Activated naive CD4-positive, alpha-beta T cell treated with anti-CD3 and anti-CD28 coated beads for 36 hours (primary cell): Measurements from ENCODE around the gene UCK2. TPM values are rescaled to one million over a fixed set of nuclear protein-coding genes. Genes with fewer than 3 reads are reported as not detected.

ENCODE experiments used
- CTCF ChIA-PET: fragments of 350-600 bp; sonication (Branson Sonifier 250); formaldehyde crosslinking; loops from one replicate; lab custom pipeline; 2021; ENCODE audit warnings: antibody characterized with exemption; lab: Charles Lee
- DNase-seq: peaks from one replicate; pipeline ENCODE4 v3.0.0-alpha.2; 2020
- H3K27ac Mint-ChIP-seq: one replicate; pipeline ENCODE4 v1.8.0; 2021; ENCODE audit warnings: mild to moderate bottlenecking, mixed read lengths
- H3K27me3 Mint-ChIP-seq: one replicate; pipeline ENCODE4 v1.8.0; 2021; ENCODE audit warnings: low read depth, mixed read lengths
- H3K36me3 Mint-ChIP-seq: one replicate; pipeline ENCODE4 v1.8.0; 2021; ENCODE audit warnings: low read depth, mixed read lengths
- H3K4me1 Mint-ChIP-seq: one replicate; pipeline ENCODE4 v1.8.0; 2021; ENCODE audit warnings: low read depth, mixed read lengths
- H3K4me3 Mint-ChIP-seq: one replicate; pipeline ENCODE4 v1.8.0; 2021; ENCODE audit warnings: mild to moderate bottlenecking, moderate library complexity, mixed read lengths
- H3K9me3 Mint-ChIP-seq: one replicate; pipeline ENCODE4 v1.8.0; 2021; ENCODE audit warnings: mixed read lengths
- intact Hi-C: fragments of 100-400 bp; cut with micrococcal nuclease; formaldehyde crosslinking; loops from one replicate; pipeline ENCODE4 v1.15.1; 2023
- total RNA-seq, 2 experiments: library from RNA; stranded (reverse); gene quantifications; one replicate each; pipeline ENCODE4 v1.2.3, GENCODE V29; 2021

The UCK2 gene
- total RNA-seq, 2 experiments from 2014 or later = 58.8 to 61.5 TPM

- CTCF ChIA-PET = interaction anchor here (0.6 to 6.2 kb wide), 16 partner anchors 10 to 547 kb away, joined by 3 to 58 read pairs (median 3); no protein-coding TSS in a partner anchor
- H3K36me3 Mint-ChIP-seq = peaks cover 4% of the 10 kb centered on the region
- DNase-seq = peak; percentile 82
- no peaks in the 10 kb centered on the region for H3K9me3 Mint-ChIP-seq
- no peak overlapping the region for H3K27ac Mint-ChIP-seq
- H3K4me1 Mint-ChIP-seq = no peaks in the 10 kb centered on the region
- H3K4me3 Mint-ChIP-seq = no peak overlapping the region
- H3K27me3 Mint-ChIP-seq = no peaks in the 10 kb centered on the region
- intact Hi-C loops = loop anchor here (1.0 to 10.0 kb wide), 8 partner anchors 37 to 521 kb away; partner anchors contain the start of genes ALDH9A1, TMCO1 and UCK2
These were observed 86.9 kb downstream of the UCK2 start for GRCh38 chr1:165914136-165914798.

GRCh38 chr1:165915480-165915879 is 88.1 kb downstream of the UCK2 start:
- H3K27ac Mint-ChIP-seq = no peak overlapping the region
- H3K4me3 Mint-ChIP-seq = no peak overlapping the region
- CTCF ChIA-PET = interaction anchor here (0.6 to 6.2 kb wide), 8 partner anchors 8 to 548 kb away, joined by 3 to 58 read pairs (median 4); no protein-coding TSS in a partner anchor
- H3K27me3 Mint-ChIP-seq = no peaks in the 10 kb centered on the region
- intact Hi-C loops = loop anchor here (2.0 to 10.0 kb wide), 3 partner anchors 91 to 523 kb away; partner anchors contain the start of genes TMCO1 and UCK2
- H3K4me1 Mint-ChIP-seq = no peaks in the 10 kb centered on the region
- H3K36me3 Mint-ChIP-seq = peaks cover under 1% of the 10 kb centered on the region
- no peaks in the 10 kb centered on the region for H3K9me3 Mint-ChIP-seq
- no peak for DNase-seq

- CTCF ChIA-PET = interaction anchor here (0.6 to 6.2 kb wide), 6 partner anchors 8 to 549 kb away, joined by 3 to 58 read pairs (median 4); no protein-coding TSS in a partner anchor
- Mint-ChIP-seq H3K27me3 (no peaks in the 10 kb centered on the region), H3K36me3 (no peaks in the 10 kb centered on the region), H3K9me3 (no peaks in the 10 kb centered on the region), H3K27ac (no peak overlapping the region), H3K4me3 (no peak overlapping the region), H3K4me1 (no peaks in the 10 kb centered on the region)
- intact Hi-C loops = loop anchor here (2.0 to 10.0 kb wide), 3 partner anchors 91 to 523 kb away; partner anchors contain the start of genes TMCO1 and UCK2
- no peak for DNase-seq
These were observed 88.5 kb downstream of the UCK2 start for GRCh38 chr1:165915932-165916348.

- H3K9me3 Mint-ChIP-seq = no peaks in the 10 kb centered on the region
- H3K27me3 Mint-ChIP-seq = no peaks in the 10 kb centered on the region
- intact Hi-C loops = loop anchor here (10.0 kb wide), 1 partner anchor 92 kb away; the partner anchor contains the start of gene UCK2
- no peak for DNase-seq
- H3K36me3 Mint-ChIP-seq = no peaks in the 10 kb centered on the region
- H3K4me3 Mint-ChIP-seq = no peak overlapping the region
- no peaks in the 10 kb centered on the region for H3K4me1 Mint-ChIP-seq
- CTCF ChIA-PET = interaction anchor here (0.6 to 1.1 kb wide), 2 partner anchors 87 to 316 kb away, joined by 3 to 5 read pairs; no protein-coding TSS in a partner anchor
- no peak overlapping the region for H3K27ac Mint-ChIP-seq
These were observed 89.8 kb downstream of the UCK2 start for GRCh38 chr1:165917166-165917565.

- CTCF ChIA-PET = interaction anchor here (0.7 to 3.7 kb wide), 15 partner anchors 9 to 556 kb away, joined by 3 to 13 read pairs (median 4); no protein-coding TSS in a partner anchor
- peaks cover 2% of the 10 kb centered on the region for H3K4me1 Mint-ChIP-seq
- no peaks in the 10 kb centered on the region for H3K9me3 Mint-ChIP-seq
- intact Hi-C loops = loop anchor here (1.0 kb wide), 1 partner anchor 555 kb away; no protein-coding TSS in a partner anchor
- no peaks in the 10 kb centered on the region for H3K36me3 Mint-ChIP-seq
- DNase-seq = no peak
- no peak overlapping the region for H3K27ac Mint-ChIP-seq
- peaks cover 18% of the 10 kb centered on the region for H3K27me3 Mint-ChIP-seq
- H3K4me3 Mint-ChIP-seq = no peak overlapping the region
These were observed 96.7 kb downstream of the UCK2 start for GRCh38 chr1:165924117-165924516.

- Mint-ChIP-seq H3K36me3 (no peaks in the 10 kb centered on the region), H3K9me3 (no peaks in the 10 kb centered on the region), H3K27me3 (peaks cover 22% of the 10 kb centered on the region), H3K4me3 (no peak overlapping the region), H3K27ac (no peak overlapping the region), H3K4me1 (peaks cover 2% of the 10 kb centered on the region)
- DNase-seq = no peak
- CTCF ChIA-PET = interaction anchor here (0.7 to 3.7 kb wide), 6 partner anchors 9 to 618 kb away, joined by 3 to 12 read pairs (median 5); no protein-coding TSS in a partner anchor
- intact Hi-C loops = loop anchor here (5.0 kb wide), 3 partner anchors 242 to 1132 kb away; partner anchors contain the start of gene FAM78B
These were observed 98.2 kb downstream of the UCK2 start for GRCh38 chr1:165925498-165926079.

- CTCF ChIA-PET = interaction anchor here (0.7 to 1.5 kb wide), 2 partner anchors 20 to 552 kb away, joined by 3 read pairs; no protein-coding TSS in a partner anchor
- H3K4me3 Mint-ChIP-seq = no peak overlapping the region
- intact Hi-C loops = loop anchor here (5.0 kb wide), 3 partner anchors 240 to 1130 kb away; partner anchors contain the start of gene FAM78B
- peaks cover 2% of the 10 kb centered on the region for H3K4me1 Mint-ChIP-seq
- H3K27me3 Mint-ChIP-seq = peaks cover 22% of the 10 kb centered on the region
- no peak overlapping the region for H3K27ac Mint-ChIP-seq
- H3K36me3 Mint-ChIP-seq = no peaks in the 10 kb centered on the region
- no peak for DNase-seq
- H3K9me3 Mint-ChIP-seq = no peaks in the 10 kb centered on the region
These were observed 99.8 kb downstream of the UCK2 start for GRCh38 chr1:165927169-165927568.

GRCh38 chr1:165928075-165928731 is 100.8 kb downstream of the UCK2 start:
- intact Hi-C loops = loop anchor here (1.0 to 5.0 kb wide), 5 partner anchors 239 to 1129 kb away; partner anchors contain the start of gene FAM78B
- peak; percentile 75 for DNase-seq
- CTCF ChIA-PET = interaction anchor here (0.6 to 1.2 kb wide), 9 partner anchors 15 to 552 kb away, joined by 3 to 6 read pairs (median 3); no protein-coding TSS in a partner anchor
- Mint-ChIP-seq H3K4me1 (peaks cover 2% of the 10 kb centered on the region), H3K27me3 (peaks cover 23% of the 10 kb centered on the region), H3K4me3 (no peak overlapping the region), H3K36me3 (no peaks in the 10 kb centered on the region), H3K27ac (no peak overlapping the region), H3K9me3 (no peaks in the 10 kb centered on the region)

GRCh38 chr1:165930961-165931360 is 103.5 kb downstream of the UCK2 start:
- Mint-ChIP-seq H3K4me3 (no peak overlapping the region), H3K27me3 (peaks cover 19% of the 10 kb centered on the region), H3K9me3 (no peaks in the 10 kb centered on the region), H3K4me1 (peaks cover 2% of the 10 kb centered on the region), H3K36me3 (no peaks in the 10 kb centered on the region), H3K27ac (no peak overlapping the region)
- no peak for DNase-seq
- CTCF ChIA-PET = interaction anchor here (0.7 to 1.0 kb wide), 2 partner anchors 25 to 202 kb away, joined by 3 to 5 read pairs; no protein-coding TSS in a partner anchor
- intact Hi-C loops = no loop called here

- no peak for DNase-seq
- CTCF ChIA-PET = interaction anchor here (3.6 kb wide), 1 partner anchor 9 kb away, joined by 12 read pairs; no protein-coding TSS in a partner anchor
- Mint-ChIP-seq H3K9me3 (no peaks in the 10 kb centered on the region), H3K27me3 (peaks cover 7% of the 10 kb centered on the region), H3K27ac (no peak overlapping the region), H3K36me3 (no peaks in the 10 kb centered on the region), H3K4me3 (no peak overlapping the region), H3K4me1 (no peaks in the 10 kb centered on the region)
- intact Hi-C loops = no loop called here
These were observed 106.2 kb downstream of the UCK2 start for GRCh38 chr1:165933446-165934170.

- Mint-ChIP-seq H3K36me3 (no peaks in the 10 kb centered on the region), H3K4me1 (no peaks in the 10 kb centered on the region), H3K27ac (no peak overlapping the region), H3K4me3 (no peak overlapping the region), H3K9me3 (no peaks in the 10 kb centered on the region), H3K27me3 (peaks cover 2% of the 10 kb centered on the region)
- no peak for DNase-seq
- intact Hi-C loops = no loop called here
- CTCF ChIA-PET = interaction anchor here (3.6 kb wide), 1 partner anchor 12 kb away, joined by 12 read pairs; no protein-coding TSS in a partner anchor
These were observed 109.1 kb downstream of the UCK2 start for GRCh38 chr1:165936542-165936941.
